K562 (cell line): ENCODE data around the gene PTPRC. TPM values are rescaled to one million over a fixed set of nuclear protein-coding genes. Genes with fewer than 3 reads are reported as not detected.

Source experiments
- ATAC-seq: fragments of 200-7000 bp; cut with Tn5 transposase; 3 replicates; pipeline ENCODE4 v1.9.1; 2020; ENCODE audit warnings: moderate library complexity
- BruUV-seq: library from RNA; stranded (reverse); fragments of 400-500 nt; replicated peaks from 2 replicates; lab custom pipeline; 2021; lab: Mats Ljungman, UMichigan
- CTCF ChIA-PET: fragments of 300-600 bp; formaldehyde crosslinking; extraction: SDS; loops from one replicate; lab custom pipeline; 2021; ENCODE audit warnings: low intra/inter-chr PET ratio; lab: Yijun Ruan, JAX
- POLR2A ChIA-PET: fragments of 300-600, 350-650 bp; sonication (Branson Sonifier 250); formaldehyde crosslinking; extraction: SDS; loops from one replicate; lab custom pipeline; 2021; ENCODE audit warnings: antibody characterized with exemption, inconsistent platforms; lab: Yijun Ruan, JAX
- DNase-seq, 4 experiments: peaks; one replicate each; pipeline versions ENCODE4 v3.0.0 to v3.0.0-alpha.2; 2011 to 2018; ENCODE audit warnings: low spot score in 3 of 4, mixed read lengths in 3 of 4; ENCODE audit errors: extremely low read depth in 1 of 4
- FAIRE-seq: peaks from 2 replicates; lab custom pipeline; 2011; peaks lifted over from hg19 to GRCh38; lab: Jason Lieb, UNC
- H2AFZ ChIP-seq: 2 replicates; pipeline ENCODE4 v1.6.0; 2011; ENCODE audit warnings: low read depth, low read length, control low read depth, inconsistent platforms
- H3K27ac ChIP-seq: fragments of 200-600 bp; 3 replicates; pipeline ENCODE4 v1.8.0; 2011; ENCODE audit warnings: low read depth, mild to moderate bottlenecking, control low read depth, inconsistent platforms, low read length, moderate library complexity, mixed read lengths; ENCODE audit errors: extremely low read depth
- H3K27me3 ChIP-seq, 2 experiments: fragments of 300-600 bp in 1 of 2; 2 replicates in 1 of 2; 3 replicates in 1 of 2; pipeline versions ENCODE4 v1.6.0 to v1.8.0; 2011; ENCODE audit warnings: inconsistent platforms in 2 of 2, low read length in 2 of 2, mild to moderate bottlenecking in 1 of 2, mixed read lengths in 1 of 2, moderate library complexity in 1 of 2; ENCODE audit not compliant: control insufficient read depth in 2 of 2, insufficient read depth in 2 of 2
- H3K36me3 ChIP-seq: fragments of 300-600 bp; 3 replicates; pipeline ENCODE4 v1.8.0; 2011; ENCODE audit warnings: mild to moderate bottlenecking, low read length, inconsistent platforms; ENCODE audit not compliant: control insufficient read depth, insufficient read depth
- H3K4me1 ChIP-seq, 2 experiments: fragments of 200-600 bp in 1 of 2; replicated peaks in 1 of 2; 2 replicates in 1 of 2; 3 replicates in 1 of 2; pipeline versions ENCODE4 v1.5.1 to v1.8.0; 2011; ENCODE audit warnings: inconsistent platforms in 2 of 2, low read length in 2 of 2, mild to moderate bottlenecking in 1 of 2, mixed read lengths in 1 of 2, moderate library complexity in 1 of 2; ENCODE audit not compliant: control insufficient read depth in 2 of 2, insufficient read depth in 2 of 2
- H3K4me2 ChIP-seq: 2 replicates; pipeline ENCODE4 v1.6.1; 2011; ENCODE audit warnings: low read length, control low read depth, inconsistent platforms, mixed read lengths; ENCODE audit not compliant: insufficient read depth
- H3K4me3 ChIP-seq: fragments of 200-600 bp; sonication (generic), shearing (Covaris generic); 2 replicates; pipeline ENCODE4 v1.5.1; 2016; ENCODE audit warnings: control low read depth, inconsistent platforms
- H3K79me2 ChIP-seq: fragments of 200-600 bp; 3 replicates; pipeline ENCODE4 v1.8.0; 2011; ENCODE audit warnings: low read length, inconsistent platforms; ENCODE audit not compliant: control insufficient read depth, insufficient read depth
- H3K9ac ChIP-seq, 2 experiments: 2 replicates each; pipeline versions ENCODE4 v1.6.0 to v1.6.1; 2011; ENCODE audit warnings: low read depth in 2 of 2, low read length in 2 of 2, control low read depth in 1 of 2, inconsistent platforms in 1 of 2, mild to moderate bottlenecking in 1 of 2, mixed read lengths in 1 of 2; ENCODE audit not compliant: insufficient read depth in 1 of 2
- H3K9me1 ChIP-seq: one replicate; pipeline ENCODE4 v1.6.0; 2011; ENCODE audit warnings: inconsistent platforms, mild to moderate bottlenecking, low read length, moderate library complexity; ENCODE audit not compliant: control insufficient read depth, insufficient read depth
- H3K9me3 ChIP-seq: replicated peaks from 2 replicates; pipeline ENCODE4 v1.5.1; 2011; ENCODE audit warnings: low read depth, low read length, inconsistent platforms; ENCODE audit not compliant: control insufficient read depth, insufficient read depth
- H4K20me1 ChIP-seq: replicated peaks from 2 replicates; pipeline ENCODE4 v1.6.1; 2011; ENCODE audit warnings: low read length, inconsistent platforms, mixed read lengths; ENCODE audit not compliant: control insufficient read depth, insufficient read depth
- ARHGAP35 ChIP-seq: fragments of 450-650 bp; IDR thresholded peaks from 2 replicates; pipeline ENCODE4 v1.6.1; 2018; ENCODE audit not compliant: partially characterized antibody
- ATF4 ChIP-seq: fragments of 450-650 bp; formaldehyde crosslinking; IDR thresholded peaks from 2 replicates; pipeline ENCODE4 v1.4.0; 2022; ENCODE audit warnings: mild to moderate bottlenecking, moderate library complexity
- BHLHE40 ChIP-seq: IDR thresholded peaks from 2 replicates; pipeline ENCODE4 v1.6.1; 2011; ENCODE audit warnings: low read length, improper control_type of control experiment
- CTCFL ChIP-seq: IDR thresholded peaks from 2 replicates; pipeline ENCODE4 v1.6.1; 2011; ENCODE audit warnings: borderline replicate concordance, low read depth, mild to moderate bottlenecking, moderate library complexity, low read length; ENCODE audit not compliant: insufficient read depth, poor library complexity, severe bottlenecking
- FOXM1 ChIP-seq, 2 experiments: fragments of 450-650 bp in 1 of 2; sonication (generic) in 1 of 2; formaldehyde crosslinking in 1 of 2; IDR thresholded peaks; 2 replicates each; pipeline versions ENCODE4 v1.6.1 to v1.9.0; 2017 to 2022; ENCODE audit warnings: low read depth in 2 of 2, mild to moderate bottlenecking in 2 of 2, missing genetic modification reagents in 1 of 2, moderate library complexity in 1 of 2
- HOMEZ ChIP-seq: fragments of 250-450 bp; sonication (Bioruptor Pico); IDR thresholded peaks from 2 replicates; pipeline ENCODE4 v1.4.0; 2020; ENCODE audit warnings: mild to moderate bottlenecking, moderate library complexity
- KLF1 ChIP-seq: fragments of 450-650 bp; IDR thresholded peaks from 2 replicates; pipeline ENCODE4 v1.6.1; 2016; ENCODE audit warnings: missing genetic modification characterization, missing compliant biosample characterization
- NELFE ChIP-seq: IDR thresholded peaks from 2 replicates; pipeline ENCODE4 v1.6.1; 2011; ENCODE audit warnings: mild to moderate bottlenecking; ENCODE audit not compliant: insufficient read depth, insufficient read length
- PRPF4 ChIP-seq: fragments of 200-400 bp; formaldehyde crosslinking; IDR thresholded peaks from one replicate; pipeline ENCODE4 v1.6.1; 2017; ENCODE audit warnings: low read length, low read depth, mild to moderate bottlenecking; ENCODE audit not compliant: insufficient read depth, poor library complexity, severe bottlenecking
- PURB ChIP-seq: sonication (generic); formaldehyde crosslinking; IDR thresholded peaks from 2 replicates; pipeline ENCODE4 v1.9.0; 2021; ENCODE audit warnings: low read depth, mild to moderate bottlenecking, missing genetic modification reagents
- PYGO2 ChIP-seq: fragments of 450-650 bp; IDR thresholded peaks from 2 replicates; pipeline ENCODE4 v1.6.1; 2016; ENCODE audit warnings: mild to moderate bottlenecking, missing genetic modification characterization, moderate library complexity, missing compliant biosample characterization
- RCOR1 ChIP-seq, 2 experiments: IDR thresholded peaks; 2 replicates each; pipeline ENCODE4 v1.6.1; 2012; ENCODE audit warnings: low read depth in 2 of 2, low read length in 2 of 2, borderline replicate concordance in 1 of 2, improper control_type of control experiment in 1 of 2
- SMAD1 ChIP-seq: fragments of 150-350 bp; IDR thresholded peaks from 2 replicates; pipeline ENCODE4 v1.6.1; 2014; ENCODE audit warnings: low read length, low read depth; ENCODE audit not compliant: partially characterized antibody
- SMC3 ChIP-seq: conservative IDR thresholded peaks from 2 replicates; pipeline ENCODE4 v1.6.1; 2011; ENCODE audit warnings: low read depth, low read length, improper control_type of control experiment; ENCODE audit not compliant: insufficient read depth
- SRF ChIP-seq, 2 experiments: fragments of 250-450, 450-650 bp in 1 of 2; sonication (Bioruptor Pico) in 1 of 2; sonication (generic) in 1 of 2; formaldehyde crosslinking; IDR thresholded peaks; 2 replicates each; pipeline versions ENCODE4 v1.5.0 to v1.5.1; 2020 to 2022; ENCODE audit warnings: mild to moderate bottlenecking in 1 of 2, missing genetic modification reagents in 1 of 2
- ZBTB5 ChIP-seq: fragments of 450-650 bp; IDR thresholded peaks from 2 replicates; pipeline ENCODE4 v1.6.1; 2017; ENCODE audit warnings: antibody characterized with exemption
- ZC3H11A ChIP-seq: IDR thresholded peaks from 2 replicates; pipeline ENCODE4 v1.6.1; 2012; ENCODE audit warnings: low read depth, low read length, improper control_type of control experiment
- in situ Hi-C: fragments of 300-500 bp; cut with MboI; formaldehyde crosslinking; loops from 4 replicates; pipeline ENCODE4 v1.15.0; 2018; ENCODE audit warnings: inconsistent platforms, mixed read lengths
- intact Hi-C: fragments of 100-400 bp; cut with micrococcal nuclease; formaldehyde crosslinking; loops from 2 replicates; pipeline ENCODE4 v1.14.2; 2022
- polyA plus RNA-seq, 8 experiments: library from polyadenylated mRNA; depleted of rRNA in 4 of 8; stranded (reverse) in 5 of 8; unstranded in 3 of 8; fragments of >200 nt; fragmentation: Nextera tagmentation in 2 of 8; fragmentation: Illumina TruSeq in 1 of 8; extraction: Ambion mirVana in 2 of 8; extraction: Trizol in 1 of 8; gene quantifications; 2 replicates each; pipeline versions ENCODE4 v1.2.1 to v1.2.3, GENCODE V29; 2011 to 2014; ENCODE audit warnings: inconsistent platforms in 1 of 8, missing spikeins in 1 of 8
- total RNA-seq, 7 experiments: library from RNA; depleted of rRNA in 6 of 7; stranded (reverse); fragments of >200 nt in 6 of 7; fragmentation: Illumina TruSeq in 2 of 7; extraction: Trizol in 2 of 7; gene quantifications; 2 replicates each; pipeline versions ENCODE4 v1.2.1 to v1.2.3, GENCODE V29; 2011 to 2021; ENCODE audit warnings: low replicate concordance in 1 of 7

PTPRC gene
- total and polyA plus RNA-seq, 9 of the 15 experiments (the other 6 are each of a cell fraction or from before 2014, with no cell fraction given), result 7.1 to 107 (median 62.9) TPM

GRCh38 chr1:198794498-198794897 lies 155.7 kb downstream of the PTPRC start:
- Histone ChIP-seq H3K9me3 (no peaks in the 10 kb centered on the region), H2AFZ (no peak overlapping the region), H3K9me1 (no peaks in the 10 kb centered on the region), H3K36me3 (no peaks in the 10 kb centered on the region), H3K27ac (no peak overlapping the region), H3K79me2 (no peaks in the 10 kb centered on the region), H3K9ac (no peak overlapping the region), H3K4me3 (no peak overlapping the region), H4K20me1 (no peaks in the 10 kb centered on the region), H3K4me2 (no peak overlapping the region), H3K4me1 (no peaks in the 10 kb centered on the region), H3K27me3 (no peaks in the 10 kb centered on the region)
- FAIRE-seq, result no peak
- in situ Hi-C loops (no loop called here), intact Hi-C loops (no loop called here)
- CTCF ChIA-PET, result no interaction called here
- no peak for DNase-seq
- ATAC-seq, result no peak
- POLR2A ChIA-PET, result no interaction called here
- no TSS peak for BruUV-seq
- TF ChIP-seq RCOR1 (IDR thresholded peaks at IDR 0.05; ENCODE audit: borderline replicate concordance in 1 of 2, low read depth in 2 of 2, low read length in 2 of 2) (no peak), SMC3 (no peak), KLF1 (no peak), HOMEZ (CRISPR knock-in tag) (no peak), BHLHE40 (no peak), ZC3H11A (no peak), SMAD1 (no peak), SRF (CRISPR knock-in tag; IDR thresholded peaks at IDR 0.05) (no peak), PRPF4 (no peak), ARHGAP35 (no peak), PYGO2 (tag) (no peak), FOXM1 (IDR thresholded peaks at IDR 0.05; ENCODE audit: low read depth) (no peak), FOXM1 (CRISPR knock-in tag; IDR thresholded peaks at IDR 0.05; ENCODE audit: low read depth) (no peak), NELFE (no peak), CTCFL (no peak), PURB (CRISPR knock-in tag) (no peak), ATF4 (no peak), ZBTB5 (no peak)
